Loucy (cell line): ENCODE measurements around the gene TOP3A.

Source experiments
- H2AFZ ChIP-seq: fragments of 200-600 bp; sonication (generic); 2 replicates; pipeline ENCODE4 v1.6.0; 2016; ENCODE audit warnings: antibody characterized with exemption, mild to moderate bottlenecking, low read length, moderate library complexity
- H3F3A ChIP-seq: fragments of 200-600 bp; 2 replicates; pipeline ENCODE4 v1.6.0; 2016; ENCODE audit warnings: antibody characterized with exemption, low read depth, mild to moderate bottlenecking
- H3K27me3 ChIP-seq: fragments of 200-600 bp; sonication (generic); 2 replicates; pipeline ENCODE4 v1.6.1; 2014; ENCODE audit warnings: low read length, mild to moderate bottlenecking; ENCODE audit not compliant: insufficient read depth, poor library complexity, severe bottlenecking
- H3K36me3 ChIP-seq: fragments of 200-600 bp; sonication (generic); 2 replicates; pipeline ENCODE4 v1.6.1; 2016; ENCODE audit warnings: low read length; ENCODE audit not compliant: insufficient read depth
- H3K4me1 ChIP-seq: fragments of 200-600 bp; sonication (generic); 2 replicates; pipeline ENCODE4 v1.5.1; 2014; ENCODE audit warnings: low read length, mild to moderate bottlenecking; ENCODE audit not compliant: insufficient read depth, poor library complexity, severe bottlenecking
- H3K4me2 ChIP-seq: fragments of 200-600 bp; sonication (generic); 2 replicates; pipeline ENCODE4 v1.6.0; 2014; ENCODE audit warnings: antibody characterized with exemption, low read length, low read depth, mild to moderate bottlenecking; ENCODE audit not compliant: poor library complexity, severe bottlenecking
- H3K4me3 ChIP-seq: fragments of 200-600 bp; sonication (generic); 2 replicates; pipeline ENCODE4 v1.5.1; 2014; ENCODE audit warnings: low read length, mild to moderate bottlenecking, mixed read lengths; ENCODE audit not compliant: poor library complexity, severe bottlenecking
- H3K79me2 ChIP-seq: fragments of 200-600 bp; sonication (generic); 2 replicates; pipeline ENCODE4 v1.6.1; 2014; ENCODE audit warnings: low read length; ENCODE audit not compliant: insufficient read depth
- H3K9ac ChIP-seq: fragments of 200-600 bp; sonication (generic); 2 replicates; pipeline ENCODE4 v1.6.0; 2014; ENCODE audit warnings: mild to moderate bottlenecking, low read depth, low read length, moderate library complexity; ENCODE audit not compliant: poor library complexity, severe bottlenecking
- H3K9me2 ChIP-seq: fragments of 200-600 bp; sonication (generic); replicated peaks from 2 replicates; pipeline ENCODE4 v1.6.1; 2016; ENCODE audit warnings: low read depth, low read length, mixed read lengths
- H3K9me3 ChIP-seq: fragments of 200-600 bp; sonication (generic); 2 replicates; pipeline ENCODE4 v1.6.1; 2014; ENCODE audit warnings: mild to moderate bottlenecking, antibody characterized with exemption, low read length, low read depth; ENCODE audit not compliant: insufficient read depth
- H4K20me1 ChIP-seq: fragments of 200-600 bp; sonication (generic); 2 replicates; pipeline ENCODE4 v1.6.0; 2014; ENCODE audit warnings: antibody characterized with exemption, low read length, mild to moderate bottlenecking; ENCODE audit not compliant: insufficient read depth, poor library complexity, severe bottlenecking
- EZH2phosphoT487 ChIP-seq: fragments of 200-600 bp; IDR thresholded peaks from 2 replicates; pipeline ENCODE4 v1.6.1; 2018; ENCODE audit warnings: antibody characterized with exemption, mild to moderate bottlenecking, moderate library complexity, borderline replicate concordance
- TF ChIP-seq, protein P1 (sequence below): fragments of 200-600 bp; sonication (generic); conservative IDR thresholded peaks from 2 replicates; pipeline ENCODE4 v1.5.1; 2014; ENCODE audit warnings: mild to moderate bottlenecking, antibody characterized with exemption, low read length

The TOP3A gene

DNA sequence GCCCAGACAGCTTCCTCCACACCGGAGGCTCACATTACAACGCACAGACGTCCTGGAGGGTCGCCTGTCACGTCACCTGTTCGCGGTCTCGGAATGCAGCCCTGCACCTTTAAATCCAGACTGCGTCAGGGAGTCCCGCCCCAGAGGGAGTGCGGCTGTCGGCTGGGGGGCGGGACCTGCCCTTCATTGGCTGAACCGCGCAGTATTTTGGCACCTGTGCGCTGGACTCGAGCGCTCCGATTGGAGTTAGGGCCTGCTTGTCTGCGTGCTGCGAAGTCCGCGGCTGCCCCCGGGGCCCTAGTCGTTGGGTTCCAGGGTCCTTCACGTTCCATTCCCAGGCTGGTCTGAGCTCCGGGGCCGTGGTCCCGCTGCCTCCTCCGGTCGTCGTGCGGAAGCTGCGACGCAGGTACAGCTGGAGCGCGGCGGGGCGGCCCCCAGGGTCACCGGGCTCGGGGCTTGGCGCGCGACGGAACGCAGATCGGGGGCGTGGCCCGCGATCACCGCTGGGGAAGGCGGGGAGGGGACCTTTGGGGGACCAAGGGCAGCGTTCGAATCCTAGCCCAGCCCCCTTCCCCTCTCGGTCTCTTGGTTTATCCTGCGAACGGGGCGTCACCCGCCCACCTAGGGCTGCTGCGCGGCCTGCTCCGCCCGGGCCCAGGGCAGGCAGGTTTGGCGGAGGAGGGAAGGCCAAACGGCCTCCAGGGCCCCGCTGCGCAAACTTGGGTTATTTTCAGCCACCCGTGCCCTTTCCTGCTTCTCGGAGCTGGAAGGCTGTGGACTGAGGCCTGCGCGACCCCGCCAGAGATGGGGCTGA is 54.3 kb downstream of the TOP3A start, which contains the start of gene MIEF2:
TSS of gene MIEF2 (plus strand) at position 331 of the 814 bp plus-strand sequence. CDS start 2,059 bp downstream, outside the sequence.
- peak within 1 kb of the TSS; percentile 81 for H3K9ac ChIP-seq
- peak within 1 kb of the TSS; percentile 80 for H3K4me2 ChIP-seq
- peaks cover 40% of the 10 kb centered on the region for H3K79me2 ChIP-seq
- H3K27me3 ChIP-seq: no peaks in the 10 kb centered on the region
- H3F3A ChIP-seq: no peaks in the 10 kb centered on the region
- H3K9me3 ChIP-seq: no peaks in the 10 kb centered on the region
- TF ChIP-seq, protein P1, sequence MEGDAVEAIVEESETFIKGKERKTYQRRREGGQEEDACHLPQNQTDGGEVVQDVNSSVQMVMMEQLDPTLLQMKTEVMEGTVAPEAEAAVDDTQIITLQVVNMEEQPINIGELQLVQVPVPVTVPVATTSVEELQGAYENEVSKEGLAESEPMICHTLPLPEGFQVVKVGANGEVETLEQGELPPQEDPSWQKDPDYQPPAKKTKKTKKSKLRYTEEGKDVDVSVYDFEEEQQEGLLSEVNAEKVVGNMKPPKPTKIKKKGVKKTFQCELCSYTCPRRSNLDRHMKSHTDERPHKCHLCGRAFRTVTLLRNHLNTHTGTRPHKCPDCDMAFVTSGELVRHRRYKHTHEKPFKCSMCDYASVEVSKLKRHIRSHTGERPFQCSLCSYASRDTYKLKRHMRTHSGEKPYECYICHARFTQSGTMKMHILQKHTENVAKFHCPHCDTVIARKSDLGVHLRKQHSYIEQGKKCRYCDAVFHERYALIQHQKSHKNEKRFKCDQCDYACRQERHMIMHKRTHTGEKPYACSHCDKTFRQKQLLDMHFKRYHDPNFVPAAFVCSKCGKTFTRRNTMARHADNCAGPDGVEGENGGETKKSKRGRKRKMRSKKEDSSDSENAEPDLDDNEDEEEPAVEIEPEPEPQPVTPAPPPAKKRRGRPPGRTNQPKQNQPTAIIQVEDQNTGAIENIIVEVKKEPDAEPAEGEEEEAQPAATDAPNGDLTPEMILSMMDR: no peak
- no peak for TF ChIP-seq EZH2phosphoT487
- peak within 1 kb of the TSS; percentile 93 for H3K4me3 ChIP-seq
- peak within 1 kb of the TSS; percentile 86 for H2AFZ ChIP-seq
- peaks cover 27% of the 10 kb centered on the region for H3K4me1 ChIP-seq
- H4K20me1 ChIP-seq: peaks cover 18% of the 10 kb centered on the region
- peaks cover 6% of the 10 kb centered on the region; the same call in 1 of the 2 replicates for H3K36me3 ChIP-seq
- H3K9me2 ChIP-seq: no peaks in the 10 kb centered on the region

DNA sequence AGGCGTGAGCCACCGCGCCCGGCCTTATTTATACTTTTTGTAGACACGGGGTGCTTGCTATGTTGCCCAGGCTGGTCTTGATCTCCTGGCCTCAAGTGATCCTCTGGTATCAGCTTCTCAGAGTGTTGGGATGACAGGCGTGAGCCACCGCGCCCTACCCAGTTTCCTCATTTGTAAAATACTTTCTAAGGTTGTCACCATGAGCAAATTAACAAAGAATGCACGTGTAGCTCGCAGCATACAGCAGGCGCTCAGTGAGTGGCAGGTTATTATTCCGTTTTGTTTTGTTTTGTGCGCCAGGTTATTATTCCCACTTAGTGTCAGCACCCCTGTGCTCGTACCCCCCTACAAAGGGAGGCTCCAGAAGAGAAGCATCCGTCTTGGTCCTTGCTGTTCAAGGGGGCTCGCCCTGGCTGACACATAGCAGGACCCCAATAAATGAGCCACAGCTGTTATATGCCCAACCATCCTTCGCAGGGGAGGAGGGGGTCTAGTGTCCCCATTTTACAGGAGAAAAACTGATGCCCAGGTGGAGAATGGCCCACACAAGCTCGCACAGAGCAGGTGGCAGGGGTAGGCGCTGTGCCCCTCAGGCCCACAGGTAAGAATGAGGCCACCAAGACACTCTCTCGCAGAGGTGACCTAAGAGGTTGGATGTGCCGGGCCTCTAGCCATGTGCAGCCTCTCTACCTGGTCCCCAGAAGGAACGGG is 55.0 kb downstream of the TOP3A start:
- H3K27me3 ChIP-seq: no peaks in the 10 kb centered on the region
- H4K20me1 ChIP-seq: peaks cover 25% of the 10 kb centered on the region
- peak overlapping the region; percentile 86 for H2AFZ ChIP-seq
- peak overlapping the region; percentile 80 for H3K4me2 ChIP-seq
- no peaks in the 10 kb centered on the region for H3K9me2 ChIP-seq
- peaks cover 9% of the 10 kb centered on the region; the same call in 1 of the 2 replicates for H3K36me3 ChIP-seq
- TF ChIP-seq EZH2phosphoT487: no peak
- TF ChIP-seq, protein P1: no peak
- peak overlapping the region; percentile 93 for H3K4me3 ChIP-seq
- H3K9ac ChIP-seq: peak overlapping the region; percentile 81
- H3F3A ChIP-seq: no peaks in the 10 kb centered on the region
- H3K4me1 ChIP-seq: peaks cover 27% of the 10 kb centered on the region
- H3K9me3 ChIP-seq: no peaks in the 10 kb centered on the region
- H3K79me2 ChIP-seq: peaks cover 40% of the 10 kb centered on the region

DNA sequence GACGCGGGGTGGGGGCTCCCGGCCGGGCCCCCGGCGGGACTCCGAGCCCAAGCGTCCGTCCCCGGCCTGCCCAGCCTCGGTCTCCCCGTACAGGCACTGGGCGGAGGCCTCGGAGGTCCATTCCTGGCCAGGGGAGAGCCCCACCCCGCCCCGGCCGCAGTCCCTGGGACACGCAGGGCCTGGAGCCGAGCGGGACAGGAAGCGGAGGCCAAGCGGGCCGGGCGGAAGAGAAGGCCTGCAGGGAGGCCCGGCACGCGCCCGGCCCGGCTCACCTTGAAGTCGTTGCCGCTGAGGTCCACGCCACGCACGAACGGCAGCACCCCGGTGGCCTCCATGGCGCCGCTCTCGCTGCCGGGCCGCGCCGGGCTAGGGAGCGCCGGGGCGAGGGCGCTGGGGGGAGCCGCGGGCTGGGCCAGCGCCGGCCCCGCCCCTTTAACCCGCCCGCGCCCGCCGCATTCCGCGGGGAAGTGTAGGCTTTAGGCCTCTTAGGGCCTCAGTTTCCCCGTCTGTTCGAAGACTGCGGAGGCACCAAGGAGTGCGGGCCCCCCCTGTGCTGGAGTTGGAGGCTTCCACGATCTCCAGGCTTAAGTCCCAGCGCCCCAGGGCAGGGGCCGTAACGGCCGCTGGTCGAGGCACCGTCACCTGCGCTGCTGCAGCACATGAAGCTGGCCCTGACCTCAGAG is 56.3 kb downstream of the TOP3A start, which contains the start of gene FLII:
TSS of gene FLII (minus strand) at position 383 of the 683 bp plus-strand sequence. CDS start at position 335, 48 bp downstream.
- peak within 1 kb of the TSS; percentile 84 for H3K9ac ChIP-seq
- H3K4me3 ChIP-seq: peak within 1 kb of the TSS; percentile 93
- no peaks in the 10 kb centered on the region for H3F3A ChIP-seq
- peaks cover 40% of the 10 kb centered on the region for H3K79me2 ChIP-seq
- TF ChIP-seq, protein P1: no peak
- no peak for TF ChIP-seq EZH2phosphoT487
- peak within 1 kb of the TSS; percentile 99 for H2AFZ ChIP-seq
- no peaks in the 10 kb centered on the region for H3K9me2 ChIP-seq
- peaks cover 27% of the 10 kb centered on the region for H3K4me1 ChIP-seq
- peaks cover 25% of the 10 kb centered on the region for H4K20me1 ChIP-seq
- no peaks in the 10 kb centered on the region for H3K27me3 ChIP-seq
- no peaks in the 10 kb centered on the region for H3K9me3 ChIP-seq
- peak within 1 kb of the TSS; percentile 80 for H3K4me2 ChIP-seq
- peaks cover 16% of the 10 kb centered on the region; the same call in 1 of the 2 replicates for H3K36me3 ChIP-seq
